HepG2 (cell line): Measurements from ENCODE around the gene PNRC1. TPM values are rescaled to one million over a fixed set of nuclear protein-coding genes. Genes with fewer than 3 reads are reported as not detected.
"Not testable (repeated sequence)": the region's sequence is repeated elsewhere in the genome, so short reads cannot be mapped to it uniquely, and the experiment has no call there.

Experiments
- ATAC-seq: fragments of 200-7000 bp; cut with Tn5 transposase; 3 replicates; pipeline ENCODE4 v1.9.1; 2020; ENCODE audit warnings: mild to moderate bottlenecking, moderate library complexity
- BruUV-seq: library from RNA; stranded (reverse); fragments of 400-500 nt; replicated peaks from 2 replicates; lab custom pipeline; 2021; lab: Mats Ljungman, UMichigan
- CTCF ChIA-PET: fragments of 300-600 bp; formaldehyde crosslinking; extraction: SDS; loops from one replicate; lab custom pipeline; 2021; ENCODE audit warnings: low total read pairs, inconsistent platforms, low intra/inter-chr PET ratio; lab: Yijun Ruan, JAX
- POLR2A ChIA-PET: fragments of 350-600 bp; sonication (Branson Sonifier 250); formaldehyde crosslinking; loops from one replicate; lab custom pipeline; 2020; ENCODE audit warnings: antibody characterized with exemption, inconsistent platforms; lab: Yijun Ruan, JAX
- DNase-seq: peaks from one replicate; pipeline ENCODE4 v3.0.0-alpha.2; 2015; ENCODE audit warnings: low spot score
- FAIRE-seq: peaks from 3 replicates; lab custom pipeline; 2011; peaks lifted over from hg19 to GRCh38; lab: Jason Lieb, UNC
- H2AFZ ChIP-seq: one replicate; pipeline ENCODE4 v1.6.1; 2011; ENCODE audit warnings: low read length, inconsistent platforms
- H3K27ac ChIP-seq: fragments of 300-600 bp; 3 replicates; pipeline ENCODE4 v1.8.0; 2011; ENCODE audit warnings: mixed run types, mild to moderate bottlenecking, mixed read lengths, low read length, inconsistent platforms; ENCODE audit not compliant: insufficient read depth; ENCODE audit errors: extremely low read length
- H3K27me3 ChIP-seq, 2 experiments: fragments of 200-600 bp in 1 of 2; 2 replicates in 1 of 2; 3 replicates in 1 of 2; pipeline versions ENCODE4 v1.6.0 to v1.8.0; 2011; ENCODE audit warnings: low read length in 2 of 2, mild to moderate bottlenecking in 2 of 2, moderate library complexity in 2 of 2, inconsistent platforms in 1 of 2; ENCODE audit not compliant: insufficient read depth in 2 of 2, control insufficient read depth in 1 of 2
- H3K36me3 ChIP-seq, 2 experiments: fragments of 200-600 bp in 1 of 2; replicated peaks in 1 of 2; 2 replicates in 1 of 2; 3 replicates in 1 of 2; pipeline versions ENCODE4 v1.5.1 to v1.8.0; 2011; ENCODE audit warnings: low read length in 2 of 2, inconsistent platforms in 1 of 2; ENCODE audit not compliant: insufficient read depth in 2 of 2, control insufficient read depth in 1 of 2
- H3K4me1 ChIP-seq: 2 replicates; pipeline ENCODE4 v1.5.1; 2012; ENCODE audit warnings: low read length, inconsistent platforms; ENCODE audit not compliant: insufficient read depth
- H3K4me2 ChIP-seq: 2 replicates; pipeline ENCODE4 v1.6.0; 2011; ENCODE audit warnings: low read depth, low read length, inconsistent platforms
- H3K4me3 ChIP-seq, 3 experiments: fragments of 200-600 bp in 1 of 3; sonication (generic), shearing (Covaris generic) in 1 of 3; replicated peaks in 1 of 3; 2 replicates each; pipeline ENCODE4 v1.5.1; 2011 to 2016; ENCODE audit warnings: low read length in 3 of 3, inconsistent platforms in 2 of 3, low read depth in 2 of 3, mild to moderate bottlenecking in 2 of 3, control low read depth in 1 of 3, mixed read lengths in 1 of 3; ENCODE audit not compliant: insufficient read depth in 1 of 3
- H3K79me2 ChIP-seq: one replicate; pipeline ENCODE4 v1.6.1; 2011; ENCODE audit warnings: low read length, inconsistent platforms; ENCODE audit not compliant: insufficient read depth
- H3K9ac ChIP-seq: 2 replicates; pipeline ENCODE4 v1.6.0; 2011; ENCODE audit warnings: mild to moderate bottlenecking, low read depth, low read length, inconsistent platforms; ENCODE audit not compliant: insufficient read depth
- H3K9me3 ChIP-seq: 2 replicates; pipeline ENCODE4 v1.5.1; 2012; ENCODE audit warnings: mild to moderate bottlenecking, low read length
- H4K20me1 ChIP-seq: 2 replicates; pipeline ENCODE4 v1.6.0; 2011; ENCODE audit warnings: inconsistent platforms, mild to moderate bottlenecking, low read length, moderate library complexity; ENCODE audit not compliant: insufficient read depth
- DR1 ChIP-seq: sonication (generic); formaldehyde crosslinking; IDR thresholded peaks from 2 replicates; pipeline ENCODE4 v1.8.0; 2021; ENCODE audit warnings: mild to moderate bottlenecking, missing genetic modification reagents, inconsistent platforms
- WGBS: methylation state at CpG from one replicate; pipeline ENCODE4 v1.1.6; 2017; ENCODE audit warnings: low lambda C conversion rate; 5-methylcytosine and 5-hydroxymethylcytosine counted together
- in situ Hi-C: cut with HindIII; loops from 2 replicates; pipeline ENCODE4 v1.10.0; 2017; ENCODE audit warnings: low pct_unique_long_range_greater_than_20kb; ENCODE audit not compliant: extremely low pct_ligation_motif_present
- intact Hi-C: fragments of 100-400 bp; cut with micrococcal nuclease; formaldehyde crosslinking; loops from one replicate; pipeline ENCODE4 v1.10.0; 2022; ENCODE audit not compliant: unreplicated experiment
- polyA plus RNA-seq, 8 experiments: library from polyadenylated mRNA; depleted of rRNA in 3 of 8; stranded (reverse) in 7 of 8; unstranded in 1 of 8; fragments of >200 nt; fragmentation: Illumina TruSeq in 4 of 8; extraction: Trizol in 4 of 8; gene quantifications; 2 replicates each; pipeline versions ENCODE4 v1.2.1 to v1.2.3, GENCODE V29; 2011 to 2016; ENCODE audit warnings: low read depth in 4 of 8, missing spikeins in 1 of 8, mixed read lengths in 1 of 8; ENCODE audit not compliant: insufficient read depth in 1 of 8
- total RNA-seq, 5 experiments: library from RNA; depleted of rRNA; stranded (reverse); fragments of >200 nt; fragmentation: Illumina TruSeq; extraction: Trizol; gene quantifications; 2 replicates each; pipeline ENCODE4 v1.2.3, GENCODE V29; 2016; ENCODE audit warnings: low read depth in 1 of 5
- TF ChIP-seq, protein P1 (sequence below): sonication (generic); formaldehyde crosslinking; IDR thresholded peaks from 2 replicates; pipeline ENCODE4 v1.4.0; 2020; ENCODE audit warnings: missing genetic modification reagents

PNRC1 gene
- total and polyA plus RNA-seq, 2 of the 13 experiments (the other 11 are each of a cell fraction or from before 2014, with no cell fraction given) = 17.6 to 36.0 TPM

DNA sequence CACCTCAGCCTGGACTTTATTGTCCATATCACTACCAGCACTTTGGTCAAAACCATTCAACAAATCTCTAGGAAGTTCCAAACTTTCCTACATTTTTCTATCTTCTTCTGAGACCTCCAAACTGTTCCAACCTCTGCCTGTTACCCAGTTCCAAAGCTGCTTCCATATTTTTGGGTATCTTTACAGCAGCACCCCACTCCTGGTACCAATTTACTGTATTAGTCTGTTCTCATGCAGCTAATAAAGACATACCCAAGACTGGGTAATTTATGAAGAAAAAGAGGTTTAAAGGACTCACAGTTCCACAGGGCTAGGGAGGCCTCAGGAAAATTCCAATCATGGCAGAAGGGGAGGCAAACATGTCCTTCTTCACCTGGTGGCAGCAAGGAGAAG is 42.7 kb upstream of the PNRC1 start:
- BruUV-seq, in situ Hi-C loops, ATAC-seq: not testable (repeated sequence)

DNA sequence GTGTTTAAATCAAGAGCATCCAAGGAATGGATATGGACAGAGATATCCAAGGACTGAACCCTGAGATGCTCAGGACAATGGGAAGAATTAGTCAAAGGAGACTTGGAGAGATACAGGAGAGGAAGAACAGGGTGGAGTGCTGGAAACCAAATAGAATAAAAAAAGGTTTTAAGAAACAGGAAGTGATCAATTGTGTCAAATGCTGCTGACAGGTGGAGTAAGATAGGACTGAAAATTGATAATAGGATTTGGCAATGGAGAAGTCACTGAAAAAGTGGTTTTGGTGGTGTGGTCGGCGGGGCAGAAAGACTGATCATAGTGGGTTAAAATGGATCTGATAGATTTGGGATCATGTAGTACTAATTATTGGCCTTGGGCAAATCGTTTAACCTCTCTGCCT is 37.9 kb upstream of the PNRC1 start:
- BruUV-seq = no TSS peak
- 62% methylated on average over 3 of the region's 3 CpGs for WGBS
- no peak for FAIRE-seq

More for the DNA sequence above, 42.7 kb upstream of the PNRC1 start:
- H3K4me2 ChIP-seq, H3K27ac ChIP-seq, H3K4me3 ChIP-seq, H3K36me3 ChIP-seq, H3K27me3 ChIP-seq, CTCF ChIA-PET, H2AFZ ChIP-seq, H3K79me2 ChIP-seq, DNase-seq, H3K9ac ChIP-seq, FAIRE-seq, H4K20me1 ChIP-seq: not testable (repeated sequence)
- Histone ChIP-seq H3K9me3 (peaks cover 10% of the 10 kb centered on the region; the same call in 1 of the 2 replicates), H3K4me1 (peaks cover 35% of the 10 kb centered on the region)
- intact Hi-C loops = loop anchor here (5.0 kb wide), 1 partner anchor 34 kb away; no protein-coding TSS in a partner anchor
- POLR2A ChIA-PET = interaction anchor here (3.4 kb wide), 1 partner anchor 42 kb away, joined by 35 read pairs; the partner anchor contains the start of gene PNRC1

More for the DNA sequence above, 37.9 kb upstream of the PNRC1 start:
- ATAC-seq (no peak), DNase-seq (no peak)
- intact Hi-C loops (no loop called here), in situ Hi-C loops (no loop called here)
- no peak overlapping the region for H2AFZ ChIP-seq
- no peaks in the 10 kb centered on the region for H3K79me2 ChIP-seq
- no peaks in the 10 kb centered on the region for H4K20me1 ChIP-seq
- H3K4me1 ChIP-seq = peaks cover 10% of the 10 kb centered on the region
- H3K9me3 ChIP-seq = peaks cover 9% of the 10 kb centered on the region; the same call in 1 of the 2 replicates
- no peak overlapping the region for H3K4me3 ChIP-seq
- no peak overlapping the region for H3K9ac ChIP-seq
- POLR2A ChIA-PET = no interaction called here
- TF ChIP-seq DR1 (CRISPR knock-in tag) = no peak
- TF ChIP-seq, protein P1, sequence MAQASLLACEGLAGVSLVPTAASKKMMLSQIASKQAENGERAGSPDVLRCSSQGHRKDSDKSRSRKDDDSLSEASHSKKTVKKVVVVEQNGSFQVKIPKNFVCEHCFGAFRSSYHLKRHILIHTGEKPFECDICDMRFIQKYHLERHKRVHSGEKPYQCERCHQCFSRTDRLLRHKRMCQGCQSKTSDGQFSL (CRISPR knock-in tag) = no peak
- CTCF ChIA-PET = no interaction called here
- no peak overlapping the region for H3K27ac ChIP-seq
- H3K27me3 ChIP-seq = no peaks in the 10 kb centered on the region; a peak in 1 of 5 replicates
- H3K36me3 ChIP-seq = no peaks in the 10 kb centered on the region
- H3K4me2 ChIP-seq = no peak overlapping the region
